A673 (cell line): Measurements from ENCODE around the gene CEP20. TPM values are rescaled to one million over a fixed set of nuclear protein-coding genes. Genes with fewer than 3 reads are reported as not detected.
"Not testable (repeated sequence)": the region's sequence is repeated elsewhere in the genome, so short reads cannot be mapped to it uniquely, and the experiment has no call there.

ENCODE experiments used
- BruUV-seq: library from RNA; stranded (reverse); fragments of 400-500 nt; replicated peaks from 2 replicates; lab custom pipeline; 2021; lab: Mats Ljungman, UMichigan
- CTCF ChIA-PET: fragments of 300-600 bp; sonication (Branson Sonifier 250); formaldehyde crosslinking; loops from one replicate; lab custom pipeline; 2022; ENCODE audit warnings: antibody characterized with exemption; lab: Charles Lee
- POLR2A ChIA-PET: fragments of 300-600 bp; sonication (Branson Sonifier 250); formaldehyde crosslinking; loops from one replicate; lab custom pipeline; 2022; ENCODE audit warnings: antibody characterized with exemption; ENCODE audit not compliant: low non-redundant PET; lab: Charles Lee
- DNase-seq: peaks from one replicate; pipeline ENCODE4 v3.0.0-alpha.2; 2015; ENCODE audit warnings: low spot score
- H3K27ac ChIP-seq: fragments of 200-600 bp; sonication (generic); 2 replicates; pipeline ENCODE4 v1.5.1; 2016; ENCODE audit warnings: mixed run types, low read depth, mild to moderate bottlenecking, mixed read lengths, antibody characterized with exemption, low read length; ENCODE audit not compliant: poor library complexity, severe bottlenecking
- H3K27me3 ChIP-seq: fragments of 200-600 bp; sonication (generic); replicated peaks from 2 replicates; pipeline ENCODE4 v1.6.1; 2017; ENCODE audit warnings: mixed run types, low read depth, mild to moderate bottlenecking, mixed read lengths, antibody characterized with exemption, low read length; ENCODE audit not compliant: insufficient read depth, poor library complexity
- H3K36me3 ChIP-seq: fragments of 200-600 bp; sonication (generic); 2 replicates; pipeline ENCODE4 v1.6.1; 2016; ENCODE audit warnings: mixed run types, mild to moderate bottlenecking, mixed read lengths, antibody characterized with exemption, low read length; ENCODE audit not compliant: insufficient read depth, poor library complexity, severe bottlenecking
- H3K4me1 ChIP-seq: fragments of 200-600 bp; sonication (generic); 2 replicates; pipeline ENCODE4 v1.6.1; 2017; ENCODE audit warnings: mixed run types, mild to moderate bottlenecking, mixed read lengths, antibody characterized with exemption, low read length; ENCODE audit not compliant: insufficient read depth, poor library complexity, severe bottlenecking
- H3K4me3 ChIP-seq: fragments of 200-600 bp; sonication (generic); 2 replicates; pipeline ENCODE4 v1.5.1; 2016; ENCODE audit warnings: low read depth, mixed run types, mild to moderate bottlenecking, mixed read lengths, low read length; ENCODE audit not compliant: poor library complexity, severe bottlenecking
- H3K9me3 ChIP-seq: fragments of 200-600 bp; sonication (generic); 2 replicates; pipeline ENCODE4 v1.6.1; 2016; ENCODE audit warnings: mixed run types, low read depth, mild to moderate bottlenecking, mixed read lengths, antibody characterized with exemption, low read length; ENCODE audit not compliant: poor library complexity, severe bottlenecking
- EZH2 ChIP-seq: fragments of 200-600 bp; sonication (generic); IDR thresholded peaks from 2 replicates; pipeline ENCODE4 v1.6.1; 2017; ENCODE audit warnings: borderline replicate concordance, low read depth, mild to moderate bottlenecking, mixed read lengths, antibody characterized with exemption, low read length; ENCODE audit not compliant: poor library complexity, severe bottlenecking
- intact Hi-C: fragments of 100-400 bp; cut with micrococcal nuclease; formaldehyde crosslinking; loops from one replicate; pipeline ENCODE4 v1.10.0; 2022; ENCODE audit not compliant: unreplicated experiment
- total RNA-seq: library from RNA; stranded (reverse); gene quantifications from 2 replicates; pipeline ENCODE4 v1.2.3, GENCODE V29; 2021
- TF ChIP-seq, protein P1 (sequence below): fragments of 300-800, 200-600 bp; sonication (generic); conservative IDR thresholded peaks from 2 replicates; pipeline ENCODE4 v1.5.1; 2017; ENCODE audit warnings: low read depth, mild to moderate bottlenecking, antibody characterized with exemption, low read length, moderate library complexity, mixed read lengths

CEP20 gene
- total RNA-seq, 1 experiment from 2014 or later: 51.0 TPM

DNA sequence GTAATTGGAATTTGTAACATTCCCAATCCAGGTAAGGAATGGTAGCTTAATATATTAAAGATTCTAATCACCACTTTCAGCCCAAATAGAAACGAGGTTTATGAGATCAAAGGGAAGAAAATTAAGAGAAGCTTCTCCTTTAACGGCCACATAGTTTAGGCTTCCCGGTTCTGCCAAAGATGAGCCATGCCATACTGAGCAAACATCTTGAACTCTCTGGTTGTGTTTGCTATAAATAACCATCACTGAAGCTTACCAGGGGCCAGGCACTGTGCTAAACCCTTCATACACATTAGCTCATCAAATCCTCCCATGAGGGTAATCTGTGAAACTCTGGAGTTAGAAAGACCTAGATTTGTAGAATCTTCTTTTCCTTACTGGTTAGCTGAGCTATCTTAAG, 34.3 kb downstream of the CEP20 start:
- intact Hi-C loops: no loop called here
- Histone ChIP-seq H3K4me1 (no peaks in the 10 kb centered on the region), H3K4me3 (no peak overlapping the region), H3K9me3 (no peaks in the 10 kb centered on the region), H3K27me3 (peaks cover 53% of the 10 kb centered on the region), H3K27ac (no peak overlapping the region), H3K36me3 (no peaks in the 10 kb centered on the region)
- ChIA-PET CTCF (no interaction called here), POLR2A (no interaction called here)
- DNase-seq: no peak
- BruUV-seq: no TSS peak
- TF ChIP-seq, protein P1, sequence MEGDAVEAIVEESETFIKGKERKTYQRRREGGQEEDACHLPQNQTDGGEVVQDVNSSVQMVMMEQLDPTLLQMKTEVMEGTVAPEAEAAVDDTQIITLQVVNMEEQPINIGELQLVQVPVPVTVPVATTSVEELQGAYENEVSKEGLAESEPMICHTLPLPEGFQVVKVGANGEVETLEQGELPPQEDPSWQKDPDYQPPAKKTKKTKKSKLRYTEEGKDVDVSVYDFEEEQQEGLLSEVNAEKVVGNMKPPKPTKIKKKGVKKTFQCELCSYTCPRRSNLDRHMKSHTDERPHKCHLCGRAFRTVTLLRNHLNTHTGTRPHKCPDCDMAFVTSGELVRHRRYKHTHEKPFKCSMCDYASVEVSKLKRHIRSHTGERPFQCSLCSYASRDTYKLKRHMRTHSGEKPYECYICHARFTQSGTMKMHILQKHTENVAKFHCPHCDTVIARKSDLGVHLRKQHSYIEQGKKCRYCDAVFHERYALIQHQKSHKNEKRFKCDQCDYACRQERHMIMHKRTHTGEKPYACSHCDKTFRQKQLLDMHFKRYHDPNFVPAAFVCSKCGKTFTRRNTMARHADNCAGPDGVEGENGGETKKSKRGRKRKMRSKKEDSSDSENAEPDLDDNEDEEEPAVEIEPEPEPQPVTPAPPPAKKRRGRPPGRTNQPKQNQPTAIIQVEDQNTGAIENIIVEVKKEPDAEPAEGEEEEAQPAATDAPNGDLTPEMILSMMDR: no peak

DNA sequence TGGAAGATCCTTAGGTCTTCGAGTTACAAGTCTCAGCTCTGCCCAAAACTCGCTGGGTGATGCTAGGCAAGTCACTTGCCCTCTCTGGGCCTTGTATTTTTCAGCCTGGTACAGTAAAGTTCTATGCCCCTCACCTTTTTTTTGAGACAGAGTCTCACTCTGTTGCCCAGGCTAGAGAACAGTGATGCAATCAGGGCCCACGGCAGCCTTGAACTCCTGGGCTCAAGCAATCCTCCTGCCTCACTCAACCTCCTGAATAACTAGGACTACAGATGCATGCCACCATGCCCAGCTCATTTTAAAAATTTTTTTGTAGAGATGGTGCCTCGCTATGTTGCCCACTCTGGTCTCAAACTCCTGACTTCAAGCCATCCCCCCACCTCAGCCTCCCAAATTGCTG, 35.4 kb downstream of the CEP20 start:
- Histone ChIP-seq H3K27me3 (peaks cover 43% of the 10 kb centered on the region), H3K4me3 (no peak overlapping the region), H3K27ac (no peak overlapping the region), H3K36me3 (no peaks in the 10 kb centered on the region), H3K9me3 (no peaks in the 10 kb centered on the region), H3K4me1 (no peaks in the 10 kb centered on the region)
- TF ChIP-seq, protein P1: no peak
- TF ChIP-seq EZH2: no peak
- ChIA-PET POLR2A (no interaction called here), CTCF (no interaction called here)
- BruUV-seq: no TSS peak
- intact Hi-C loops: no loop called here
- DNase-seq: no peak

DNA sequence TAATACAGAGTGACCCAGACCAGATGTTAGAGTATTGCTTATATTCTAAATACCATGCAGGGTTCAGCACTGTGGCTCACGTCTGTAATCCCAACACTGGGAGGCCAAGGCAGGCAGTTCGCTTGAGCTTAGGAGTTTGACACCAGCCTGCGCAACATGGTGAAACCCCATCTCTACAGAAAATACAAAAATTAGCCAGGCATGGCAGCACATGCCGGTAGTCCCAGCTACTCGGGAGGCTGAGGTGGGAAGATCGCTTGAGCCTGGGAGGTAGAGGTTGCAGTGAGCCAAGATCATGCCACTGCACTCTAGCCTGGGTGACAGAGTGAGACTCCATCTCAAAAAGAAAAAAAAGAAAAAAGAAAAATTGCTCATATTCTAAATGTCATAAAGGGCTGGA, 37.8 kb downstream of the CEP20 start:
- H3K9me3 ChIP-seq, CTCF ChIA-PET, H3K4me3 ChIP-seq, H3K36me3 ChIP-seq, intact Hi-C loops, POLR2A ChIA-PET, DNase-seq, BruUV-seq, H3K4me1 ChIP-seq, H3K27ac ChIP-seq: not testable (repeated sequence)
- H3K27me3 ChIP-seq: peaks cover 18% of the 10 kb centered on the region

DNA sequence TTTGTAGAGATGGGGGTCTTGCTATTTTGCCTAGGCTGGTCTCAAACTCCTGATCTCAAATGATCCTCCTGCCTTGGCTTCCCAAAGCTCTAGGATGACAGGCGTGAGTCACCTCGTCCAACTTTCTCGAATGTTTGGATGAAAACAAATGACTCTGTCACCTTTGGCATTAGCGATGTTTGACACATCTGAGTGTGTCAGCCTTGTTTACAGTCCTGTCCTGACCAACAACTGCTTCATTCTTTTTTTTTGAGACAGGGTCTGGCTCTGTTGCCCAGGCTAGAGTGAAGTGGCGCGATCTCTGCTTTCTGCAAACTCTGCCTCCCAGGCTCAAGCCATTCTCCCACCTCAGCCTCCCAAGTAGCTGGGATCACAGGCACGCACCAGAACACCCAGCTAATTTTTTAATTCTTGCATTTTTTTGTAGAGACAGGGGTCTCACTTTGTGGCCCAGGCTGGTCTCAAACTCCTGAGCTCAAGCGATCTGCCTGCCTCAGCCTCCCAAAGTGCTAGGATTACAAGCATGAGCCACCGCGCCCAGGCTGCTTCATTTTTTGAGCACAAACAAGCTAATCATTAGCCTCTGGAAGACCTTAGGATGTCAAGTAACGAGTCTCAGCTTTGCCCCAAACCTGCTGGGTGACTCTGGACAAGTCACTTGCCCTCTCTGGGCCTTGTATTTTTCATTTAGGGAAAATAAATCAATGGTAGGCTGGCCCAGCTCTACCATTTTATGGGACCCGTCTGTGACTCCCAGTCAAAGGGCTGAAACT, 39.0 kb downstream of the CEP20 start:
- intact Hi-C loops: no loop called here
- H3K4me1 ChIP-seq: no peaks in the 10 kb centered on the region
- H3K9me3 ChIP-seq: no peaks in the 10 kb centered on the region
- ChIA-PET CTCF (no interaction called here), POLR2A (interaction anchor here (0.5 kb wide), 1 partner anchor 14 kb away, joined by 7 read pairs; no protein-coding TSS in a partner anchor)
- H3K27ac ChIP-seq: no peak overlapping the region
- H3K4me3 ChIP-seq: no peak overlapping the region
- no peaks in the 10 kb centered on the region for H3K36me3 ChIP-seq
- DNase-seq: no peak
- H3K27me3 ChIP-seq: peaks cover 7% of the 10 kb centered on the region
- BruUV-seq: no TSS peak
- TF ChIP-seq EZH2: no peak
- TF ChIP-seq, protein P1: no peak
